SK-N-SH treated with all-trans-retinoic acid at 6 μM for 48 hours (cell line): ENCODE data around the gene PRKCB.

Source experiments
- ATAC-seq: fragments of 200-7000 bp; cut with Tn5 transposase; 3 replicates; pipeline ENCODE4 v1.9.1; 2020; ENCODE audit warnings: mild to moderate bottlenecking, moderate library complexity
- ARNTL ChIP-seq: fragments of 450-650 bp; formaldehyde crosslinking; IDR thresholded peaks from 2 replicates; pipeline ENCODE4 v1.5.0; 2020; ENCODE audit warnings: low read depth, mild to moderate bottlenecking, moderate library complexity, borderline replicate concordance
- BACH2 ChIP-seq: fragments of 250-450 bp; sonication (Bioruptor Pico); IDR thresholded peaks from 2 replicates; pipeline ENCODE4 v1.9.0; 2021; ENCODE audit warnings: mild to moderate bottlenecking, borderline replicate concordance
- CREB5 ChIP-seq: fragments of 250-450 bp; sonication (Bioruptor Pico); IDR thresholded peaks from 2 replicates; pipeline ENCODE4 v1.5.1; 2020; ENCODE audit warnings: low read depth, mild to moderate bottlenecking, moderate library complexity
- CSDC2 ChIP-seq: fragments of 250-450 bp; sonication (Bioruptor Pico); IDR thresholded peaks from 2 replicates; pipeline ENCODE4 v1.5.0; 2020; ENCODE audit warnings: mild to moderate bottlenecking, moderate library complexity
- CSRNP3 ChIP-seq: fragments of 250-450 bp; sonication (Bioruptor Pico); IDR thresholded peaks from 2 replicates; pipeline ENCODE4 v1.5.1; 2021; ENCODE audit warnings: mild to moderate bottlenecking, moderate library complexity
- ESRRG ChIP-seq: fragments of 250-450 bp; sonication (Bioruptor Pico); IDR thresholded peaks from 2 replicates; pipeline ENCODE4 v1.6.1; 2021; ENCODE audit warnings: mild to moderate bottlenecking
- GLIS3 ChIP-seq: fragments of 250-450 bp; sonication (Bioruptor Pico); IDR thresholded peaks from 2 replicates; pipeline ENCODE4 v1.5.0; 2020; ENCODE audit warnings: mild to moderate bottlenecking, moderate library complexity
- ISL1 ChIP-seq: fragments of 250-450 bp; sonication (Bioruptor Pico); IDR thresholded peaks from 2 replicates; pipeline ENCODE4 v2.1.2; 2022; ENCODE audit warnings: mild to moderate bottlenecking, moderate library complexity
- OSR1 ChIP-seq: fragments of 250-450 bp; sonication (Bioruptor Pico); IDR thresholded peaks from 2 replicates; pipeline ENCODE4 v1.8.0; 2022; ENCODE audit warnings: moderate library complexity, mild to moderate bottlenecking, inconsistent platforms
- PATZ1 ChIP-seq: fragments of 250-450 bp; sonication (Bioruptor Pico); IDR thresholded peaks from 2 replicates; pipeline ENCODE4 v1.8.0; 2020; ENCODE audit warnings: mild to moderate bottlenecking, moderate library complexity, borderline replicate concordance
- POU6F1 ChIP-seq: fragments of 250-450 bp; sonication (Bioruptor Pico); IDR thresholded peaks from 2 replicates; pipeline ENCODE4 v1.8.0; 2021; ENCODE audit warnings: low read depth, mild to moderate bottlenecking, moderate library complexity, borderline replicate concordance
- PPARA ChIP-seq: fragments of 250-450 bp; sonication (Bioruptor Pico); IDR thresholded peaks from 2 replicates; pipeline ENCODE4 v1.5.0; 2020; ENCODE audit warnings: mild to moderate bottlenecking, borderline replicate concordance
- RARB ChIP-seq: fragments of 250-450 bp; sonication (Bioruptor Pico); IDR thresholded peaks from 2 replicates; pipeline ENCODE4 v1.8.0; 2021; ENCODE audit warnings: mild to moderate bottlenecking, moderate library complexity
- SNAI2 ChIP-seq: fragments of 250-450 bp; sonication (Bioruptor Pico); IDR thresholded peaks from 2 replicates; pipeline ENCODE4 v1.5.0; 2020; ENCODE audit warnings: mild to moderate bottlenecking, moderate library complexity
- TCF4 ChIP-seq: fragments of 250-450 bp; sonication (Bioruptor Pico); IDR thresholded peaks from 2 replicates; pipeline ENCODE4 v1.8.0; 2021; ENCODE audit warnings: mild to moderate bottlenecking, moderate library complexity, borderline replicate concordance
- TOX ChIP-seq: fragments of 250-450 bp; sonication (Bioruptor Pico); IDR thresholded peaks from 2 replicates; pipeline ENCODE4 v1.8.0; 2021; ENCODE audit warnings: mild to moderate bottlenecking, moderate library complexity, borderline replicate concordance
- TSHZ2 ChIP-seq: fragments of 250-450 bp; sonication (Bioruptor Pico); IDR thresholded peaks from 2 replicates; pipeline ENCODE4 v1.5.0; 2020; ENCODE audit warnings: mild to moderate bottlenecking, moderate library complexity
- ZC3H10 ChIP-seq: fragments of 250-450 bp; sonication (Bioruptor Pico); IDR thresholded peaks from 2 replicates; pipeline ENCODE4 v1.5.1; 2021; ENCODE audit warnings: mild to moderate bottlenecking, moderate library complexity
- ZFP3 ChIP-seq: fragments of 250-450 bp; sonication (Bioruptor Pico); IDR thresholded peaks from 2 replicates; pipeline ENCODE4 v1.5.0; 2020; ENCODE audit warnings: mild to moderate bottlenecking, moderate library complexity
- ZFP30 ChIP-seq: fragments of 450-650 bp; formaldehyde crosslinking; IDR thresholded peaks from 2 replicates; pipeline ENCODE4 v1.5.0; 2022; ENCODE audit warnings: mild to moderate bottlenecking, moderate library complexity
- ZNF565 ChIP-seq: fragments of 450-650 bp; formaldehyde crosslinking; conservative IDR thresholded peaks from 2 replicates; pipeline ENCODE4 v1.5.0; 2020; ENCODE audit warnings: low read depth, mild to moderate bottlenecking, moderate library complexity
- ZNF70 ChIP-seq: fragments of 450-650 bp; formaldehyde crosslinking; IDR thresholded peaks from 2 replicates; pipeline ENCODE4 v1.5.0; 2020; ENCODE audit warnings: mild to moderate bottlenecking, moderate library complexity

PRKCB gene

GRCh38 chr16:23990507-23990906, 154.7 kb downstream of the PRKCB start (continued):
- TF ChIP-seq TOX (CRISPR knock-in tag) (no peak), CSDC2 (CRISPR knock-in tag) (no peak), ZC3H10 (CRISPR knock-in tag) (no peak), ZFP3 (no peak), OSR1 (CRISPR knock-in tag) (no peak)

- no peak for ATAC-seq
- TF ChIP-seq CREB5 (CRISPR knock-in tag) (no peak), PATZ1 (CRISPR knock-in tag) (no peak), ZC3H10 (CRISPR knock-in tag) (no peak), CSDC2 (CRISPR knock-in tag) (no peak), POU6F1 (no peak), ZFP30 (no peak), GLIS3 (CRISPR knock-in tag) (no peak), ZNF565 (CRISPR knock-in tag) (no peak), ZFP3 (no peak), ARNTL (CRISPR knock-in tag) (no peak), ZNF70 (no peak), OSR1 (CRISPR knock-in tag) (no peak), TCF4 (CRISPR knock-in tag) (no peak), TOX (CRISPR knock-in tag) (no peak)
Observed at GRCh38 chr16:23991066-23991465, 155.3 kb downstream of the PRKCB start.

- ATAC-seq = no peak
- TF ChIP-seq OSR1 (CRISPR knock-in tag) (no peak), CSDC2 (CRISPR knock-in tag) (no peak), SNAI2 (CRISPR knock-in tag) (no peak), RARB (CRISPR knock-in tag) (no peak), TOX (CRISPR knock-in tag) (no peak), CSRNP3 (CRISPR knock-in tag) (no peak), ZNF565 (CRISPR knock-in tag) (no peak), ESRRG (CRISPR knock-in tag) (no peak), TSHZ2 (CRISPR knock-in tag) (no peak), ISL1 (CRISPR knock-in tag) (no peak), ZNF70 (no peak), PPARA (CRISPR knock-in tag) (no peak), BACH2 (no peak), ZFP3 (no peak)
Observed at GRCh38 chr16:23994615-23995014, 158.8 kb downstream of the PRKCB start.
